ENCODE measurements around the gene PWWP2A.
"Not testable (repeated sequence)": the region's sequence is repeated elsewhere in the genome, so short reads cannot be mapped to it uniquely, and the experiment has no call there.

The PWWP2A gene

GRCh38 chr5:160069120-160069519, 50.1 kb downstream of the PWWP2A start:
- not testable (repeated sequence) for DNase-seq

- no peak for DNase-seq
Observed at GRCh38 chr5:160064995-160065614, 54.1 kb downstream of the PWWP2A start.

GRCh38 chr5:160064417-160064810, 54.8 kb downstream of the PWWP2A start:
- no peak for DNase-seq

GRCh38 chr5:160061770-160062169, 57.5 kb downstream of the PWWP2A start:
- no peak for DNase-seq

GRCh38 chr5:160060001-160060400, 59.2 kb downstream of the PWWP2A start:
- DNase-seq: no peak

GRCh38 chr5:160057256-160057655, 62.0 kb downstream of the PWWP2A start:
- no peak for DNase-seq

GRCh38 chr5:160054831-160055230, 64.4 kb downstream of the PWWP2A start:
- DNase-seq: no peak

- DNase-seq: no peak
Observed at GRCh38 chr5:160054047-160054446, 65.2 kb downstream of the PWWP2A start.

GRCh38 chr5:160049099-160049498, 70.2 kb downstream of the PWWP2A start:
- no peak for DNase-seq

GRCh38 chr5:160048131-160048530, 71.1 kb downstream of the PWWP2A start:
- no peak for DNase-seq

GRCh38 chr5:160047423-160047822, 71.8 kb downstream of the PWWP2A start:
- no peak for DNase-seq

GRCh38 chr5:160044967-160045366, 74.3 kb downstream of the PWWP2A start:
- DNase-seq: no peak

GRCh38 chr5:160044391-160044804, 74.9 kb downstream of the PWWP2A start:
- no peak for DNase-seq

- DNase-seq: no peak
Observed at GRCh38 chr5:160042671-160043070, 76.6 kb downstream of the PWWP2A start.

Measured in stimulated activated CD4-positive, alpha-beta T cell treated with anti-CD3 and anti-CD28 coated beads, Interleukin-2, amount 100 ng/mL, for 24 hours (primary cell).